HUES64 (cell line): ENCODE measurements around the gene DSEL. TPM values are rescaled to one million over a fixed set of nuclear protein-coding genes. Genes with fewer than 3 reads are reported as not detected.

ENCODE experiments used
- H3K27ac ChIP-seq: 2 replicates; pipeline ENCODE4 v1.7.0; 2013; ENCODE audit warnings: low read depth, low read length, inconsistent platforms
- H3K27me3 ChIP-seq: 2 replicates; pipeline ENCODE4 v1.6.1; 2013; ENCODE audit warnings: mild to moderate bottlenecking, low read length; ENCODE audit not compliant: insufficient read depth
- H3K36me3 ChIP-seq: 2 replicates; pipeline ENCODE4 v1.6.1; 2013; ENCODE audit warnings: mild to moderate bottlenecking, low read length; ENCODE audit not compliant: insufficient read depth
- H3K4me1 ChIP-seq: 2 replicates; pipeline ENCODE4 v1.6.1; 2013; ENCODE audit warnings: mild to moderate bottlenecking, low read length, moderate library complexity; ENCODE audit not compliant: insufficient read depth
- H3K4me3 ChIP-seq: 2 replicates; pipeline ENCODE4 v1.5.1; 2013; ENCODE audit warnings: mild to moderate bottlenecking, low read length, moderate library complexity
- H3K9ac ChIP-seq: 2 replicates; pipeline ENCODE4 v1.6.1; 2013; ENCODE audit warnings: mild to moderate bottlenecking, low read depth, low read length
- H3K9me3 ChIP-seq: 2 replicates; pipeline ENCODE4 v1.6.1; 2013; ENCODE audit warnings: low read depth, low read length; ENCODE audit not compliant: insufficient read depth
- WGBS: fragments of 150-250, 120-280 bp; methylation state at CpG from one replicate; pipeline ENCODE4 v1.1.7; 2013; ENCODE audit warnings: missing lambda C conversion rate; 5-methylcytosine and 5-hydroxymethylcytosine counted together
- polyA plus RNA-seq, 2 experiments: library from polyadenylated mRNA; stranded (reverse); fragments of 50-300 nt; gene quantifications; one replicate each; pipeline ENCODE4 v1.2.3, GENCODE V29; 2013

The DSEL gene
- polyA plus RNA-seq (2013, experiment 1 of 2), result 8.6 TPM
- 10.8 TPM for polyA plus RNA-seq (2013, experiment 2 of 2)

GRCh38 chr18:67516539-67517443 is at the start of gene DSEL:
Gene DSEL, minus strand, starts transcription at chr18:67516720. Its CDS starts 2,112 bp downstream, at chr18:67514608.
- Histone ChIP-seq H3K9ac (peak within 1 kb of the TSS; percentile 76), H3K27me3 (no peaks in the 10 kb centered on the region), H3K27ac (peak within 1 kb of the TSS; percentile 28), H3K4me1 (peaks cover 22% of the 10 kb centered on the region), H3K4me3 (peak within 1 kb of the TSS; percentile 98), H3K9me3 (no peaks in the 10 kb centered on the region), H3K36me3 (peaks cover 15% of the 10 kb centered on the region; the same call in 1 of the 2 replicates)
- WGBS, result under 1% methylated on average over 79 of the region's 79 CpGs

- WGBS, result 100% methylated on average over 2 of the region's 2 CpGs
- Histone ChIP-seq H3K4me1 (no peaks in the 10 kb centered on the region), H3K4me3 (no peak overlapping the region), H3K27ac (no peak overlapping the region), H3K36me3 (no peaks in the 10 kb centered on the region), H3K9ac (no peak overlapping the region), H3K9me3 (0 out of 2 replicates have a peak, but pooled peaks cover 6% of the 10 kb centered on the region), H3K27me3 (no peaks in the 10 kb centered on the region)
Measured at GRCh38 chr18:67553437-67553836, 36.9 kb upstream of the DSEL start.

- Histone ChIP-seq H3K4me3 (no peak overlapping the region), H3K9me3 (no peaks in the 10 kb centered on the region), H3K36me3 (no peaks in the 10 kb centered on the region), H3K4me1 (no peaks in the 10 kb centered on the region), H3K27me3 (no peaks in the 10 kb centered on the region), H3K27ac (no peak overlapping the region), H3K9ac (no peak overlapping the region)
- WGBS, result 88% methylated on average over 3 of the region's 3 CpGs
Measured at GRCh38 chr18:67550872-67551520, 34.5 kb upstream of the DSEL start.

GRCh38 chr18:67549946-67550345 is 33.4 kb upstream of the DSEL start:
- no peak overlapping the region for H3K4me3 ChIP-seq

GRCh38 chr18:67545681-67546080 is 29.2 kb upstream of the DSEL start:
- no peaks in the 10 kb centered on the region for H3K4me1 ChIP-seq
- no peaks in the 10 kb centered on the region for H3K9me3 ChIP-seq

More at GRCh38 chr18:67549946-67550345, 33.4 kb upstream of the DSEL start:
- Histone ChIP-seq H3K36me3 (no peaks in the 10 kb centered on the region), H3K27me3 (no peaks in the 10 kb centered on the region), H3K4me1 (no peaks in the 10 kb centered on the region), H3K27ac (no peak overlapping the region), H3K9ac (no peak overlapping the region), H3K9me3 (no peaks in the 10 kb centered on the region)
- WGBS, result 98% methylated on average over 2 of the region's 4 CpGs

GRCh38 chr18:67540559-67540958 is 24.0 kb upstream of the DSEL start:
- H3K9ac ChIP-seq, result no peak overlapping the region
- H3K27ac ChIP-seq, result no peak overlapping the region
- H3K4me1 ChIP-seq, result no peaks in the 10 kb centered on the region
- no peaks in the 10 kb centered on the region for H3K9me3 ChIP-seq
- H3K36me3 ChIP-seq, result no peaks in the 10 kb centered on the region
- no peak overlapping the region for H3K4me3 ChIP-seq
- WGBS, result 98% methylated on average over 4 of the region's 5 CpGs
- no peaks in the 10 kb centered on the region for H3K27me3 ChIP-seq

More at GRCh38 chr18:67545681-67546080, 29.2 kb upstream of the DSEL start:
- Histone ChIP-seq H3K9ac (no peak overlapping the region), H3K27me3 (no peaks in the 10 kb centered on the region), H3K27ac (no peak overlapping the region), H3K4me3 (no peak overlapping the region), H3K36me3 (no peaks in the 10 kb centered on the region)

GRCh38 chr18:67531929-67532328 is 15.4 kb upstream of the DSEL start:
- no peaks in the 10 kb centered on the region for H3K9me3 ChIP-seq
- H3K36me3 ChIP-seq, result no peaks in the 10 kb centered on the region
- no peaks in the 10 kb centered on the region for H3K4me1 ChIP-seq
- no peaks in the 10 kb centered on the region for H3K27me3 ChIP-seq
- no peak overlapping the region for H3K27ac ChIP-seq
- H3K4me3 ChIP-seq, result no peak overlapping the region
- 93% methylated on average over 1 of the region's 2 CpGs for WGBS
- no peak overlapping the region for H3K9ac ChIP-seq

- Histone ChIP-seq H3K27me3 (no peaks in the 10 kb centered on the region), H3K27ac (peak overlapping the region; percentile 66), H3K36me3 (no peaks in the 10 kb centered on the region), H3K9me3 (no peaks in the 10 kb centered on the region), H3K4me1 (peaks cover 22% of the 10 kb centered on the region), H3K9ac (peak overlapping the region; percentile 37; the same call in 1 of the 2 replicates), H3K4me3 (no peak overlapping the region)
- 90% methylated on average over 3 of the region's 3 CpGs for WGBS
Measured at GRCh38 chr18:67525328-67526099, 9.0 kb upstream of the DSEL start.

GRCh38 chr18:67520351-67520921 is 3.9 kb upstream of the DSEL start:
- no peak overlapping the region for H3K9ac ChIP-seq
- no peaks in the 10 kb centered on the region for H3K27me3 ChIP-seq
- no peaks in the 10 kb centered on the region for H3K36me3 ChIP-seq
- peaks cover 33% of the 10 kb centered on the region for H3K4me1 ChIP-seq
- WGBS, result 87% methylated on average over 2 of the region's 2 CpGs
- no peak overlapping the region for H3K4me3 ChIP-seq
- no peak overlapping the region for H3K27ac ChIP-seq
- no peaks in the 10 kb centered on the region for H3K9me3 ChIP-seq

- no CpG with 5 or more reads among the region's 2 CpGs for WGBS
Measured at GRCh38 chr18:67519592-67519991, 3.1 kb upstream of the DSEL start.

More at GRCh38 chr18:67519592-67519991, 3.1 kb upstream of the DSEL start:
- Histone ChIP-seq H3K4me3 (no peak overlapping the region), H3K27me3 (no peaks in the 10 kb centered on the region), H3K9ac (no peak overlapping the region), H3K4me1 (peaks cover 26% of the 10 kb centered on the region), H3K27ac (no peak overlapping the region), H3K36me3 (no peaks in the 10 kb centered on the region), H3K9me3 (no peaks in the 10 kb centered on the region)
